OCI-LY7 (cell line): ENCODE measurements around the gene RBM4.

Source experiments
- CTCF ChIP-seq: fragments of 200-600 bp; sonication (generic); conservative IDR thresholded peaks from 2 replicates; pipeline ENCODE4 v1.5.1; 2014; ENCODE audit warnings: mild to moderate bottlenecking, antibody characterized with exemption, low read length, moderate library complexity, mixed read lengths
- EZH2phosphoT487 ChIP-seq: fragments of 200-600 bp; sonication (generic); IDR thresholded peaks from 2 replicates; pipeline ENCODE4 v1.6.1; 2018; ENCODE audit warnings: low read depth, borderline replicate concordance, mild to moderate bottlenecking, mixed run types, antibody characterized with exemption, low read length, moderate library complexity, mixed read lengths

GRCh38 chr11:66641834-66642233 lies 3.3 kb downstream of the RBM4 start:
- TF ChIP-seq CTCF (no peak), EZH2phosphoT487 (no peak)
